IgD-negative memory B cell (primary cell): Measurements from ENCODE around the gene TTLL10. TPM values are rescaled to one million over a fixed set of nuclear protein-coding genes. Genes with fewer than 3 reads are reported as not detected.
"Not testable (repeated sequence)": the region's sequence is repeated elsewhere in the genome, so short reads cannot be mapped to it uniquely, and the experiment has no call there.

ENCODE experiments used
- H3K27ac Mint-ChIP-seq, 3 donors: one replicate each; pipeline ENCODE4 v1.8.0; 2020 to 2022; ENCODE audit warnings: mild to moderate bottlenecking in 3 of 3, mixed read lengths in 3 of 3, moderate library complexity in 1 of 3
- H3K27me3 Mint-ChIP-seq: one replicate; pipeline ENCODE4 v1.8.0; 2021; ENCODE audit warnings: mixed read lengths
- H3K36me3 Mint-ChIP-seq: one replicate; pipeline ENCODE4 v1.8.0; 2020; ENCODE audit warnings: mild to moderate bottlenecking, mixed read lengths
- H3K4me1 Mint-ChIP-seq, 3 donors: one replicate each; pipeline ENCODE4 v1.8.0; 2020 to 2022; ENCODE audit warnings: mixed read lengths in 3 of 3, mild to moderate bottlenecking in 1 of 3
- H3K4me3 Mint-ChIP-seq, 4 donors: one replicate each; pipeline ENCODE4 v1.8.0; 2020 to 2022; ENCODE audit warnings: mild to moderate bottlenecking in 4 of 4, mixed read lengths in 4 of 4, moderate library complexity in 3 of 4
- H3K9me3 Mint-ChIP-seq, 3 donors: one replicate each; pipeline ENCODE4 v1.8.0; 2020 to 2021; ENCODE audit warnings: mixed read lengths in 3 of 3, mild to moderate bottlenecking in 1 of 3
- polyA plus RNA-seq: library from polyadenylated mRNA; unstranded; fragments of 300-500 nt; fragmentation: Illumina TruSeq; gene quantifications from one replicate; pipeline ENCODE4 v1.2.3, GENCODE V29; 2021

Gene TTLL10
- polyA plus RNA-seq, 1 donor from 2014 or later = not detected

GRCh38 chr1:1135339-1136136 is 38.1 kb upstream of the TTLL10 start:
- H3K27me3 Mint-ChIP-seq = no peaks in the 10 kb centered on the region
- peak overlapping the region; percentile 95 to 98 (median 95) for H3K27ac Mint-ChIP-seq
- H3K9me3 Mint-ChIP-seq = no peaks in the 10 kb centered on the region
- H3K4me1 Mint-ChIP-seq = peaks cover 13 to 21% (median 20%) of the 10 kb centered on the region in 3 donors
- H3K36me3 Mint-ChIP-seq = no peaks in the 10 kb centered on the region
- peak overlapping the region in 3 of 4 donors; percentile 1 to 93 (median 83) for H3K4me3 Mint-ChIP-seq

- no peaks in the 10 kb centered on the region for H3K27me3 Mint-ChIP-seq
- H3K4me3 Mint-ChIP-seq = peak overlapping the region; percentile 78 to 93 (median 86)
- H3K4me1 Mint-ChIP-seq = peaks cover 13 to 19% (median 18%) of the 10 kb centered on the region in 3 donors
- H3K27ac Mint-ChIP-seq = peak overlapping the region; percentile 95 to 98 (median 98)
- no peaks in the 10 kb centered on the region for H3K9me3 Mint-ChIP-seq
- no peaks in the 10 kb centered on the region for H3K36me3 Mint-ChIP-seq
Measured at GRCh38 chr1:1136547-1137230, 37.0 kb upstream of the TTLL10 start.

- no peaks in the 10 kb centered on the region for H3K9me3 Mint-ChIP-seq
- H3K27me3 Mint-ChIP-seq = no peaks in the 10 kb centered on the region
- peak overlapping the region; percentile 83 to 96 (median 92) for H3K4me3 Mint-ChIP-seq
- no peaks in the 10 kb centered on the region for H3K36me3 Mint-ChIP-seq
- peaks cover 13 to 18% (median 18%) of the 10 kb centered on the region in 3 donors for H3K4me1 Mint-ChIP-seq
- H3K27ac Mint-ChIP-seq = peak overlapping the region; percentile 98 to 99 (median 98)
Measured at GRCh38 chr1:1137256-1138045, 36.2 kb upstream of the TTLL10 start.

GRCh38 chr1:1140673-1141072 is 33.0 kb upstream of the TTLL10 start:
- Mint-ChIP-seq H3K36me3 (no peaks in the 10 kb centered on the region), H3K27me3 (no peaks in the 10 kb centered on the region), H3K9me3 (no peaks in the 10 kb centered on the region), H3K4me1 (peaks cover 13 to 27% (median 21%) of the 10 kb centered on the region in 3 donors), H3K4me3 (no peak overlapping the region), H3K27ac (no peak overlapping the region)

- Mint-ChIP-seq H3K4me3 (peak overlapping the region in 1 of 4 donors; percentile 71), H3K27ac (no peak overlapping the region), H3K27me3 (no peaks in the 10 kb centered on the region), H3K4me1 (peaks cover 12 to 23% (median 20%) of the 10 kb centered on the region in 3 donors), H3K36me3 (no peaks in the 10 kb centered on the region), H3K9me3 (no peaks in the 10 kb centered on the region)
Measured at GRCh38 chr1:1141244-1141910, 32.3 kb upstream of the TTLL10 start.

GRCh38 chr1:1141911-1142250 is 31.8 kb upstream of the TTLL10 start:
- Mint-ChIP-seq H3K27me3 (no peaks in the 10 kb centered on the region), H3K36me3 (no peaks in the 10 kb centered on the region), H3K4me3 (peak overlapping the region in 2 of 4 donors; percentile 23 to 32), H3K4me1 (peaks cover 12 to 23% (median 20%) of the 10 kb centered on the region in 3 donors), H3K27ac (peak overlapping the region; percentile 39 to 95 (median 76)), H3K9me3 (no peaks in the 10 kb centered on the region)

- H3K4me3 Mint-ChIP-seq = peak overlapping the region in 3 of 4 donors; percentile 23 to 83 (median 47)
- H3K36me3 Mint-ChIP-seq, H3K27me3 Mint-ChIP-seq, H3K9me3 Mint-ChIP-seq: not testable (repeated sequence)
- H3K27ac Mint-ChIP-seq = peak overlapping the region; percentile 39 to 95 (median 76)
- peaks cover 10 to 23% (median 19%) of the 10 kb centered on the region in 3 donors for H3K4me1 Mint-ChIP-seq
Measured at GRCh38 chr1:1142352-1142751, 31.3 kb upstream of the TTLL10 start.

GRCh38 chr1:1142844-1143243 is 30.8 kb upstream of the TTLL10 start:
- H3K27me3 Mint-ChIP-seq = no peaks in the 10 kb centered on the region
- peaks cover 9 to 21% (median 18%) of the 10 kb centered on the region in 3 donors for H3K4me1 Mint-ChIP-seq
- no peaks in the 10 kb centered on the region for H3K9me3 Mint-ChIP-seq
- H3K36me3 Mint-ChIP-seq = no peaks in the 10 kb centered on the region
- H3K4me3 Mint-ChIP-seq = peak overlapping the region in 2 of 4 donors; percentile 47 to 83
- peak overlapping the region in 2 of 3 donors; percentile 76 to 95 for H3K27ac Mint-ChIP-seq

GRCh38 chr1:1143636-1144035 is 30.0 kb upstream of the TTLL10 start:
- H3K27me3 Mint-ChIP-seq = no peaks in the 10 kb centered on the region
- H3K36me3 Mint-ChIP-seq = no peaks in the 10 kb centered on the region
- H3K4me3 Mint-ChIP-seq = peak overlapping the region; percentile 65 to 83 (median 77)
- peaks cover 10 to 18% (median 14%) of the 10 kb centered on the region in 3 donors for H3K4me1 Mint-ChIP-seq
- no peaks in the 10 kb centered on the region for H3K9me3 Mint-ChIP-seq
- peak overlapping the region; percentile 89 to 95 (median 92) for H3K27ac Mint-ChIP-seq

- Mint-ChIP-seq H3K4me1 (peaks cover 10 to 18% (median 13%) of the 10 kb centered on the region in 3 donors), H3K27me3 (no peaks in the 10 kb centered on the region), H3K4me3 (peak overlapping the region; percentile 65 to 83 (median 77)), H3K27ac (peak overlapping the region; percentile 89 to 95 (median 92)), H3K36me3 (no peaks in the 10 kb centered on the region), H3K9me3 (no peaks in the 10 kb centered on the region)
Measured at GRCh38 chr1:1144122-1144842, 29.4 kb upstream of the TTLL10 start.

GRCh38 chr1:1144843-1145546 is 28.7 kb upstream of the TTLL10 start:
- H3K36me3 Mint-ChIP-seq = no peaks in the 10 kb centered on the region

GRCh38 chr1:1145547-1145914 is 28.1 kb upstream of the TTLL10 start:
- Mint-ChIP-seq H3K36me3 (no peaks in the 10 kb centered on the region), H3K9me3 (no peaks in the 10 kb centered on the region), H3K4me1 (peaks cover 10 to 18% (median 13%) of the 10 kb centered on the region in 3 donors), H3K27me3 (no peaks in the 10 kb centered on the region), H3K27ac (peak overlapping the region in 1 of 3 donors; percentile 28), H3K4me3 (peak overlapping the region in 1 of 4 donors; percentile 52)

More at GRCh38 chr1:1144843-1145546, 28.7 kb upstream of the TTLL10 start:
- Mint-ChIP-seq H3K27me3 (no peaks in the 10 kb centered on the region), H3K4me1 (peaks cover 10 to 18% (median 13%) of the 10 kb centered on the region in 3 donors), H3K9me3 (no peaks in the 10 kb centered on the region), H3K27ac (peak overlapping the region in 2 of 3 donors; percentile 23 to 28), H3K4me3 (peak overlapping the region in 1 of 4 donors; percentile 52)

GRCh38 chr1:1146026-1146425 is 27.7 kb upstream of the TTLL10 start:
- Mint-ChIP-seq H3K27me3 (no peaks in the 10 kb centered on the region), H3K27ac (peak overlapping the region in 1 of 3 donors; percentile 21), H3K4me1 (peaks cover 10 to 18% (median 13%) of the 10 kb centered on the region in 3 donors), H3K4me3 (peak overlapping the region in 1 of 4 donors; percentile 52), H3K9me3 (no peaks in the 10 kb centered on the region), H3K36me3 (no peaks in the 10 kb centered on the region)
